Measurements from ENCODE around the gene ANKS1B.

ANKS1B gene

DNA sequence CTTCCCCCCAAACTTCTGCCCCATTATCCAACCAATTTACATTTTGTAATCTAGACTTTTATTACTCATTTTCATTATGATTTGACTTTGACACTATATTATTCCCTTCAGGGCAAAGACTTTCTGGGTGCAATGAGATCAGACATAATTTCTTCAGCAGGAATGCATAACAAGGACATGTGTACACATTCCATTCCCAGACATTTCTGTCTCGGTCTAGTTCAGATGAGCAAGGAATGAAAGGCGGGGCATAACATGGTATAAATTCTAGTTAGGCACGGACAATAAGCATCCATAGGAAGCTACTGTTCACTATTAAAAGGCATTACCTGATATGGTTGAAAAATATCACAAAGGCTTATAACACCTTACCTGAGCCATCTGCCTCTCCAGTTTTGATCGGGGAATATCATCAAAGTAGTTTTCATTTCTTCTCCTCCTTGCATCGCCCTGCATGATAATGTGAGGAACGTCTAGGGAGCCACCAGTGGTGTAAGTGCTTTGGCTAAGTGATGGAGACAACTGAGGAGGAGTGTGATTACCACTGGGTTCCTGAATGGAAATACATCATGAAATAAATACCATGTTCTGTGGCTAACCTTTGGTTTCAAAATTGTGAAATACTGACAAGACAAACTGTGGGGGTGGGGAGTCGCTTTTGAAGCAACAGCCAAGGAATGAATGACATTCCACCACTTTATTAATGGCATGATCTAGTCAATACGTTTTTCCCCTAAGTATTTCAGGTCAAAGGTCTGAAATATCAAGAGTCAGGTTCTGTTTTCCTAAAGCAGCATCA, 1155.7 kb downstream of the ANKS1B start:
- no peak for DNase-seq
- no peaks in the 10 kb centered on the region for H3K4me1 Mint-ChIP-seq
- H3K36me3 Mint-ChIP-seq (ENCODE audit: low read depth), result no peaks in the 10 kb centered on the region
- H3K9me3 Mint-ChIP-seq, result no peaks in the 10 kb centered on the region
- ATAC-seq, result no peak
- no peak overlapping the region for H3K27ac Mint-ChIP-seq
- no peak overlapping the region for H3K4me3 Mint-ChIP-seq
- peaks cover 13% of the 10 kb centered on the region for H3K27me3 Mint-ChIP-seq

DNA sequence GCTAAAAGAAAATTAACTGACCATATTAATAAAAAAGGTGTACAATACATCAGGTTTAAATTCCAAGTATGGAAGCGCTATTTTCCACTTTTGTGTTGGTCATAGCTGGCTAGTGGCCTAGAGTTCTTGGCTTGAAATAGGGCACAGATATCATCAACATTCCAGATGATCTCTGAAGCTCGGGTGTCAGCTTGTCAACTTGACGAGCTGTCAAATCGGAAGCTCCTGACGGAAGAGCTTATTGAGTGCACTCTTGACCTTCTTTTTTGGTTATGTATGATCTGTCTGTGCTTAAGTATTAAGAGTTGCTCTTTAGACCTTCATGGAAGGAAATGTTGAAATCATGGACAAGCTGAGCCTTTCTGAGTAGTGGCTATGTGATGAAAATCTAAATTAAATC, 1161.7 kb downstream of the ANKS1B start:
- no peak overlapping the region for H3K27ac Mint-ChIP-seq
- peaks cover 12% of the 10 kb centered on the region for H3K27me3 Mint-ChIP-seq
- H3K4me3 Mint-ChIP-seq, result no peak overlapping the region
- no peaks in the 10 kb centered on the region for H3K9me3 Mint-ChIP-seq
- no peaks in the 10 kb centered on the region for H3K4me1 Mint-ChIP-seq
- no peaks in the 10 kb centered on the region for H3K36me3 Mint-ChIP-seq (ENCODE audit: low read depth)
- ATAC-seq, result no peak
- DNase-seq, result no peak

DNA sequence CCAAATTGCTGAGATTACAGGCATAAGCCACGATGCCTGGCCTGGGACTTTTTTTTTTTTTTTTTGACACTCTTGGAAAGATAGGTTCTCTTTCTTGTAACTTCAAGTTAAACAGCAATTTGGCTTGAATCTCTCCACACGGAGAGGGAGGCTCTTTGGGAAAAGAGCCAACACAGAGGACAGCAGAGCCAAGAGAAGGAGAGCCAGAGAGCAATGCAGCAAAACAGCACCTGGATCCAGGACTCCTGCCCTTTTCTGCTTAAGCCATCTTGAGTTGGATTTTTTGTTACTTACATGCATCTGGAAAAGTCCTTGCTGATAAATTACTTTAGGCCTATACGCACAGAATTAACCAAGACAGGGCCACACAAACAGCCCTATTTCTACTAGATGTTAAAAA, 1162.9 kb downstream of the ANKS1B start:
- H3K4me1 Mint-ChIP-seq, result no peaks in the 10 kb centered on the region
- H3K27me3 Mint-ChIP-seq, result peaks cover 14% of the 10 kb centered on the region
- H3K27ac Mint-ChIP-seq, result no peak overlapping the region
- DNase-seq (no peak), ATAC-seq (no peak)
- H3K36me3 Mint-ChIP-seq (ENCODE audit: low read depth), result no peaks in the 10 kb centered on the region
- no peaks in the 10 kb centered on the region for H3K9me3 Mint-ChIP-seq
- H3K4me3 Mint-ChIP-seq, result no peak overlapping the region

DNA sequence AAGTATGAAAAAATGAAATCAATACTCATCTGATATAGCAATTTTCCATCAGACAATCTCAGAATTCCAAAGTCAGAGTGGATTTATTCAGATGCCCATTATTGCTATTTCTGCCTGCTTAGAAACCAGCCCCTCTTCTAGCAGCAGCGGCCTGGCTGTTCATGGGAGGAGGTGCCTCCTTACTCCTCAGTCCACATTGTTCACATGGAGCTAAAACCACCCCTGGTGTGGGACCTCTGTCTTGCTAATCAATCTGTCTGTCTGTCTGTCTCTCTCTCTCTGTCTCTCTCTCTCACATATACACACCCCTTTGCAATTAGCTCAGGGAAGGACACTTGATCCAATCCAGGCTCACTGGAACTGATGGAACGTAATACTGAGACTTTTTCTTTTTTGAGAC, 1163.5 kb downstream of the ANKS1B start:
- Mint-ChIP-seq H3K4me1 (no peaks in the 10 kb centered on the region), H3K36me3 (ENCODE audit: low read depth) (no peaks in the 10 kb centered on the region), H3K27me3 (peaks cover 14% of the 10 kb centered on the region), H3K4me3 (no peak overlapping the region), H3K9me3 (no peaks in the 10 kb centered on the region), H3K27ac (no peak overlapping the region)
- DNase-seq (no peak), ATAC-seq (no peak)

DNA sequence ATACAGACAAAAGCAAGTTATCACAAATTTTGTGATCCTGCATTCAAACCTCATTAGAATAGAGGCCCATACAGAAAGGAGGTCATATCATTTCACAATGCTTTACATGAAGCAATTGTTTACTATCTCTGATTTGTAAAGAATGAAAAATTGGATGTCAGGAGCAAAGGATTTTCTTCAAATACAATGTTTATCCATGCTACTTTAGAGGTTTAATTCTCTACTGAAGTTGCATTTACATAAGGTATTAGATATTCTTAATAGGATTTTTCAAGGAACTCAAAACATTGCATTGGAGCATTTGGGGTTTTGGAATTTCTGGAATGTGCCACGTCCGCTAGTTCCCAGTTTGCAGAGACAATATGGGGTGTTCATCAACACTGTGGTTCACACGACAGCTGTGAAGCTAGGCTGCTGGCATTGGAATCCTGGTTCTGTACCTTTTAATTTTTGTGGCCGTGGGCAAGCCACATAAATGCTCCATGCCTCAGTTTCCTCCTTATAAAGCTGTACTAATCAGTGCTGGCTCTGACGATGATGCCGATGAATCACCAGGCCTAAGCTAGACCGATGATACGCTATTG, 1164.8 kb downstream of the ANKS1B start:
- H3K27ac Mint-ChIP-seq, result no peak overlapping the region
- H3K4me3 Mint-ChIP-seq, result no peak overlapping the region
- peaks cover 22% of the 10 kb centered on the region for H3K27me3 Mint-ChIP-seq
- ATAC-seq, result no peak
- no peaks in the 10 kb centered on the region for H3K9me3 Mint-ChIP-seq
- no peak for DNase-seq
- no peaks in the 10 kb centered on the region for H3K36me3 Mint-ChIP-seq (ENCODE audit: low read depth)
- H3K4me1 Mint-ChIP-seq, result no peaks in the 10 kb centered on the region

DNA sequence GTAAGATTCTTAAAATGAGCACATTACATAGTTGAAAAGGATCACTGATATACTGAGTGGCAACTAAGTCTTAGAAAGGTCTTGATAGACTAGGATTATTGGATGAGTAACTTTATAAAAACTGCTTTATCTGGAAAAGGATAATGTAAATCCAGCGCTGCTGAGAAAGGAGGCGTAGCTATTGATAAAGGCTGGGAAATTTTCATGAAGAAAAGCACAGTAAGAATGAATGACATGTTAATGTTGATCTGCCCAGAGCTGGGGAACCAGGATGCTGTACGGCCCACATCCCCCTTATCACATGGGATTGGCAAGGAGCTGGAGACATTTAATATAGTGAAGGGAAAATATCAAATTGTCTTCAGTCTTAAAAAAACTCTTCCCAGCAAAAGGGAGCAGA, 1165.7 kb downstream of the ANKS1B start:
- no peak overlapping the region for H3K4me3 Mint-ChIP-seq
- DNase-seq (no peak), ATAC-seq (no peak)
- no peaks in the 10 kb centered on the region for H3K9me3 Mint-ChIP-seq
- H3K36me3 Mint-ChIP-seq (ENCODE audit: low read depth), result no peaks in the 10 kb centered on the region
- no peak overlapping the region for H3K27ac Mint-ChIP-seq
- peaks cover 25% of the 10 kb centered on the region for H3K27me3 Mint-ChIP-seq
- no peaks in the 10 kb centered on the region for H3K4me1 Mint-ChIP-seq

DNA sequence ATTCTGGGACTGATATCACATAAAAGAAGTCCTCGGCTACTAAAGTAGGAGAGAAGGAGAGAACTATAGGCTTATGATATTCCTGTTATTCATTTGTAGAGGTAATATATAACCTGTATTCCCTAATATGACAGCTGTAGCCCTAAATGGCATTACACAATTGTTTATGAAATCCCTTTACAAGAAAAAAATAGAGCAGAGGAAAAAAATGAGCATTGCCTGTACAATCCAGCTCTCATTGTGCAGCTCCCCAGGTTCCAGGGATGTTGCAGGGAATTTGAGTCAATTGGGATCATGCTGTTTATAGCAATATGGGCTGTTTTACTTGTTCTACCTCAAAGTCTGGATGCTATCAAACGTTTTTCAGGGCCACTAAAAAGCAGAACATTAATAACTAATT, 1166.5 kb downstream of the ANKS1B start:
- Mint-ChIP-seq H3K36me3 (ENCODE audit: low read depth) (no peaks in the 10 kb centered on the region), H3K9me3 (no peaks in the 10 kb centered on the region), H3K4me3 (no peak overlapping the region), H3K27ac (no peak overlapping the region), H3K4me1 (no peaks in the 10 kb centered on the region), H3K27me3 (peaks cover 26% of the 10 kb centered on the region)
- DNase-seq (no peak), ATAC-seq (no peak)

DNA sequence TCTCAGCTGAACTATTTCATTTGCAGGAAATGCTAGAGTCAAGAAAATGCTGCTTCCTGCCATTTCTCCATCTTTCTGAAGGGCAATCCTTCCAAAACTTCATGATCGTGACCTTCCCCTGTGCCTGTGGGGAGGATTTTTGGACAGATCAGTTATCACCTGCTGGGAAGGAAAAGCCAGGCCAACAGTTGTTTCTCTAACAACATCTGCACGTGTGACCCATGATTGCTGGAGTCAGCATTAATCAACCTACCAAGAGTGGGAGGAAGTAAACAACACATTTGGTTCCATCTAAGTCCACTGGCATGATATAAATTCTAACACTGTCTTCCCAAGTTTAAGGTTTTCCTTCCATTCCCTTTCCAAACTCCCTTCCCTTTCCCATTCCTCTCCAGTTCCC, 1167.0 kb downstream of the ANKS1B start:
- H3K9me3 Mint-ChIP-seq, result no peaks in the 10 kb centered on the region
- DNase-seq (no peak), ATAC-seq (no peak)
- no peak overlapping the region for H3K27ac Mint-ChIP-seq
- H3K4me1 Mint-ChIP-seq, result no peaks in the 10 kb centered on the region
- no peaks in the 10 kb centered on the region for H3K36me3 Mint-ChIP-seq (ENCODE audit: low read depth)
- no peak overlapping the region for H3K4me3 Mint-ChIP-seq
- peaks cover 24% of the 10 kb centered on the region for H3K27me3 Mint-ChIP-seq

DNA sequence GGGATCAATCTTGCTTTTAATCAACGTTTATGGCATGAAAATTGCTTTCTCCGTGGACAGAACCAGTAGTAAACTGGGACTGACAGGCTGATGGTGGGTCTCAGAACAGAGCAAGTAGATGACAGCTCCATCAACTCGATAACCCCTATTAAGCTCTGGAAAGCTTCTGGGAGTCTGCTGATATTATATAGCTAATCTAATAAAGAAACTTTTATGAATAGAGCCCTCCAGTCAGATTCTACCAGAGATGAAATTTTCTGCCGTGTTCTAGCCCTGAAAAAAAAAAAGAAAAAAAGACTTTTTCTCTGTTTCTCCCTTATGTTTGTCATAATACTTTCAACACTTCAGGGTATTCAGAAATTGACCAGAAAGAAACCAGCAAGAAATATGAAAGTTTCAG, 1168.0 kb downstream of the ANKS1B start:
- Mint-ChIP-seq H3K27ac (no peak overlapping the region), H3K27me3 (peaks cover 24% of the 10 kb centered on the region), H3K4me1 (no peaks in the 10 kb centered on the region), H3K9me3 (no peaks in the 10 kb centered on the region), H3K36me3 (ENCODE audit: low read depth) (no peaks in the 10 kb centered on the region), H3K4me3 (no peak overlapping the region)
- DNase-seq, result no peak
- ATAC-seq, result no peak

DNA sequence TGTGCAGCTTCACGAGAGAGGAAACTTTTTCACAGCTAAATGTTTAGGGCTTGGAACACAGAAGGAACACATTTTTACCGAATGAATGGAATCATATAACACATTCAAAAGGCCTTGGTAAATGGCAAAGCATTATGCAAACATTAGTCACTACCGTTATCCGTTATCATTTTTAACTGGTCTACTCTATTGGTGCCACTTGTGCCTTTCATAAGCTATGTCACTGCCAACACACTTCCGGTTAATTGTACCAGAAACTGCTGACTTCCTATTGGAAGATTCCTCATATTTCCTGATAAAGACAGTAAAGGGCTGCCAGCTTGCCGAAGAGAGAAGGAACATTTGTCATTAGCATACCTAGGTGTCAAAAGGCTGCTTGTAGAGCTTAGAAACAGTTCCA, 1170.5 kb downstream of the ANKS1B start:
- Mint-ChIP-seq H3K9me3 (no peaks in the 10 kb centered on the region), H3K36me3 (ENCODE audit: low read depth) (no peaks in the 10 kb centered on the region), H3K27me3 (peaks cover 27% of the 10 kb centered on the region), H3K4me1 (no peaks in the 10 kb centered on the region), H3K4me3 (no peak overlapping the region), H3K27ac (no peak overlapping the region)
- ATAC-seq (no peak), DNase-seq (no peak)

DNA sequence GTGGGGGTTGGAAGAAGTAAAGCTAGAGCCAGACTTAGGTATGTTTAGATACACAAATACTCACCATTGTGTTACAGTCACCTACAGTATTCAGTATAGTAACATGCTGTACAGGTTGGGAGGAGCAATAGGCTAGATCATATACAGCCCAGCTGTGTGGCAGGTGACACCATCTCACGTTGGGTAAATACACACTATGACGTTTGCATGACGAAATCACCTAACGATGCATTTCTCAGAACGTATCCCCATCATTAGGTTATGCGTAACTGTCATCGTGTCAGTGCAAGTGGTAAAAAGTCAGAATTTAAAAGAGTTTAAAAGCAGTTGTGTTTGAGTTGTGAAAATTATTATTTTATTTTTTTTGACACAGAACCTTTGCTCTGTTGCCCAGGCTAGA, 1172.5 kb downstream of the ANKS1B start:
- Mint-ChIP-seq H3K36me3 (ENCODE audit: low read depth) (no peaks in the 10 kb centered on the region), H3K27me3 (peaks cover 21% of the 10 kb centered on the region), H3K27ac (no peak overlapping the region), H3K9me3 (no peaks in the 10 kb centered on the region), H3K4me1 (no peaks in the 10 kb centered on the region), H3K4me3 (no peak overlapping the region)
- DNase-seq (no peak), ATAC-seq (no peak)

DNA sequence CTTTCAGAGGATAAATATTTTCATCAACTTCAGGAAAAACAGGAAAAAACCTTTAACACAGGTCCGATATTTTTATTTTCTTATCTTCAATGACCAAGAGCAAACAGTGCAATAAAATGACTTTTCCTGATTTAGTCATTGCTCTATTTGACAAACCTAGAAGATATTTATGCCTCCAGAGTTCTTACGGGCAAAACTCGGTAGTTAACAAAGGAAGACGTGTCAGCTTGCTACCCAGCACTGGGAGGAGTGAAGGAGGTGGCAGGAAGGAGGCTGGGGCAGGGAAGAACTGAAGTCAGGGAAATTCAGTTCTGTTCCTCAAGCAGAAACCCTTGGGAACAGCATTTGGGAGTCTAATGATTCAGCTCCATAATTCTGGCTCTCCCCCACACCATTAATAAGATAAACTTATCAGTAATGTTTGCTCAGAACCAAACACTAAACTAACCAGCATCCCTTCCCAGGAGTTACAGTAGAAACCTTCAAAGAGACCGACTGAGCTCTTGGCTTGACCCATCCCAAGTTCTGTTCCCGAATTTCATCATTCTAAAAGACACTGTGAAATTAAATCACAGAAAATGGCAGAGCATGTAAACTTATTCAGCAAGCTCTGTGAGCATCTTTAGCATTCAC, 1176.4 kb downstream of the ANKS1B start:
- Mint-ChIP-seq H3K27ac (no peak overlapping the region), H3K36me3 (ENCODE audit: low read depth) (no peaks in the 10 kb centered on the region), H3K4me3 (no peak overlapping the region), H3K27me3 (peaks cover 12% of the 10 kb centered on the region), H3K4me1 (no peaks in the 10 kb centered on the region), H3K9me3 (no peaks in the 10 kb centered on the region)
- DNase-seq (no peak), ATAC-seq (no peak)

DNA sequence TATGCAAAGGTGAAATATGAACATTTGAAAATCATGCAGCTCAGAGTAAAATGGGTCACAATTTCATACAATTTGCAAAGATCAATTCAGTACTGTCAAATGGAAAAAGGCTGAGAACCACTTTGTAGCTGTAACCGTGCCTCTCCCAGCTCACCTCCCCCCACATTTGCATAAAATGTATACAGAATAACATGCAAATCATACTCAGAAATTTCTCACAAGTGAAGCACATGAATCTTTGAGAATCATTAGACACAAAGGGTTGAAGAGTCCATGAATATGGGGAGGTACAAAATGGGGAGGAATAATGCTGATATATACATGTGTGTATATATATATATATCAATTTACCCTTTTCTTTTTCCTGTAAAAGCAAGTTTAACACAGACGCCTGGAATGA, 1177.5 kb downstream of the ANKS1B start:
- DNase-seq (no peak), ATAC-seq (no peak)
- Mint-ChIP-seq H3K4me3 (no peak overlapping the region), H3K36me3 (ENCODE audit: low read depth) (no peaks in the 10 kb centered on the region), H3K9me3 (no peaks in the 10 kb centered on the region), H3K27me3 (peaks cover 14% of the 10 kb centered on the region), H3K27ac (no peak overlapping the region), H3K4me1 (no peaks in the 10 kb centered on the region)

DNA sequence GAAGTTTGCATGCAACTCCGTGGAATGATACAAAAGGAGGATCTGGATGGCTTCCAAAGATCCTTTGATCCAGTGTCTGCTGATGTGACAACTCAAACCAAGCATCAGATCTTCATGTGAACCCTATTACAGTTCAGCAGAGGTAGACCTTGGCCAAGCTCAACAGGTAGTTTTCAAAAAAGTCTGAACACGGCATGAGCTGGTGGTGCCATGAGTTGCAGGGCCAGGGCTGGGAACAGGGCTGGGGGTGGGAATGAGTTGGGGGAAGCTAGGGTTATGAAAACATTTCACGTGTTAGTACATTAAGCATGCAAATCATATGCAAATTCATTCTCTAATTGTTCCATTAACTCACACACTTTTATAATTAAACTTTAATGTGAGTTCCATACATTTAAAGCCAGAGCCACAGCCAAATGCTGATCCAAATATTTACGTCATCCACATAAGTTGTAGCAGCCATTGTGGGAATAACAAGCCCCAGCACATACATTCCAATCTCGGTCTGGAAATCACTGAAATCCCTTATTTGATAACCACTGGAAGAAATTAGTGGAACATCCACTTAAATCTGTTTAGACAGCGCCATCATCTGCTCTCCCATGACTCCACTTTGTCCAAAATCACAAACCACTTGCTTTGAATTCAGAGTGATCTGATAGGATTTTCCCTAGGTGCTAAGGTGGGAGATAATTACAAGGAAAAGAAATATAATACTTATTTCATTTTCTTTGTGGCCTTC, 1181.1 kb downstream of the ANKS1B start:
- ATAC-seq, result no peak
- Mint-ChIP-seq H3K9me3 (no peaks in the 10 kb centered on the region), H3K27ac (no peak overlapping the region), H3K4me1 (no peaks in the 10 kb centered on the region), H3K36me3 (ENCODE audit: low read depth) (no peaks in the 10 kb centered on the region), H3K4me3 (no peak overlapping the region), H3K27me3 (peaks cover 20% of the 10 kb centered on the region)
- no peak for DNase-seq

DNA sequence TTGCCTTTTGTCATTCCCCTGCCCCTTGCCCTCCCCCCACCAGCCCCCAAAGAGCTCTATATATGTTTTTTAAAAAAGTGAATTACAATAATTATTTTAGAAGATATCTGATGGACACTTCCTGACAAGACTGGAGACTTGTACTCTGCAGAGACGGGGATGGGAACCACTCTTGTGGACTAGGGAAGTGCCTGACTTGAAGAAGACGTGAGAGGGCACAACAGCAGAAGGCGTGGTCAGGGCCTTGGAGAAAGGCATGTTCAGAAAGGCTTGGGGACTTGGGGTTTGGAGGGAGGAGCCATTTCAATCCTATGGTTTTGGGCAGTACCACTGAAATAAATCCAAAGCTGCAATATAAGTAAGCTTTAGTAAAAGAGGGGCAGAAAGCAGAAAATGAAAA, 1184.9 kb downstream of the ANKS1B start:
- Mint-ChIP-seq H3K36me3 (ENCODE audit: low read depth) (no peaks in the 10 kb centered on the region), H3K9me3 (no peaks in the 10 kb centered on the region), H3K27ac (no peak overlapping the region), H3K27me3 (peaks cover 19% of the 10 kb centered on the region), H3K4me3 (no peak overlapping the region), H3K4me1 (no peaks in the 10 kb centered on the region)
- ATAC-seq, result no peak
- DNase-seq, result no peak

Data from activated naive CD8-positive, alpha-beta T cell treated with anti-CD3 and anti-CD28 coated beads, Interleukin-2, amount 50 U/mL, for 24 hours (primary cell).